Activated CD4-positive, alpha-beta T cell treated with anti-CD3 and anti-CD28 coated beads for 48 hours (primary cell): ENCODE data around the gene ZNF521.
"Not testable (repeated sequence)": the region's sequence is repeated elsewhere in the genome, so short reads cannot be mapped to it uniquely, and the experiment has no call there.

Experiments
- DNase-seq: peaks from one replicate; pipeline ENCODE4 v3.0.0-alpha.2; 2020

ZNF521 gene

DNA sequence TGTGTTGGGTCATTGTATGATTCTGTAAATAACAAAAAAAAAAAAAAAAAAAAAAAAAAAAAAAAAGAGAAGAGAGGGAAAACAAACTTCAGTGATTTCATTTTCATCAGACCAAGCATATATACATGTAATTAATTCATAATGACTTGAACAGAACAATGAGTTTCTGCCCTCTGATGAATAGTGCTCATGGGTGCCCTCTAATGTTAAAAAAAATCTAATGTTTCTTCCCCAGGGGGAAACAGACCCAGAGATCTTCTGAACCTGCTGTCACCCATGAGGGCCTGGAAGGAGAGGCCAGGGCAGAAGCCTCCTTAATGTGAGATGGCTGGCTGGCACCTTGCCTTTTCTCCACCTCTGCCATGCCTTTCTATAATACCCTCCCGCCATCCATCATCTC, 289.2 kb downstream of the ZNF521 start:
- no peak for DNase-seq

GRCh38 chr18:25061395-25061794, 290.6 kb downstream of the ZNF521 start:
- no peak for DNase-seq

DNA sequence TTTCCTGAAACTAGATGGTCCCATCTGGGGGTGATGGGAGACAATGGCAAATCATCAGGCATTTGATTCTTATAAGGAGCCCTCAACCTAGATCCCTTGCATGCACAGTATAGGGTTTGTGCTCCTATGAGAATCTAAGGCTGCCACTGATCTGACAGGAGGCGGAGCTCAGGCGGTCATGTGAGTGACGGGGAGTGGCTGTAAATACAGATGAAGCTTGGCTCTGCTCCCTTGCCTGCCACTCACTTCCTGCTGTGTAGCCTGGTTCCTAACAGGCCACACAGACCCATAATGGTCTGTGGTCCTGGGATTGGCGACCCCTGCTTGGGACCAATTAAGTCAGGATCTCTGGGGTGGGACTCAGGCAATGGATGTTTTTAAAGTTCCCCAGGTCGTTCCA, 293.4 kb downstream of the ZNF521 start:
- no peak for DNase-seq

DNA sequence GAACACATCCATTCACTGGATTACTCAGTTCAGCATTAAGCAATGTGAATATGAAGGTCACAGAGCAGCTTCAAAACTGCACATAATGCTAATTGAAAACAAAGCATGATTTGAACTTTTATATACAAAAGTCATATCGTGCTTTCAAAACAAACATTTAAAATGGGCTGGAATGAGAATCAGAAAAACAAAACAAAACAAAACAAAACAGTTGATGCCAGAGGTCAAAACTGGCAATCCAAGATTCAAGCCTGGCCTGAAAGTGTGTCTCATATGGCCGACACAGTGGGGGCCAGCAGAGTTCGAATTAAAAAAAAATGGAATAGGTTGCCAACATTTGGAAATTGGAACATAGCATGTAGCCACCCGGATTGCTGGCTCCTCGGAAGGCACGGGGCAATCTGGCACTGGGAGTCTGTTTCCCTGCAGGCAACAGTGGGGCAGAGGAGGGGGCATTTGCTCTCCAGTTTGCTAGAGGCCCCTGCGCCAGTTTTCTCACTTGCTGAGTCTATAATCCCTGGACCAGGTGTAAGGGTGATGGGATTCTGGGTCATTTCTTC, 294.4 kb downstream of the ZNF521 start:
- no peak for DNase-seq

DNA sequence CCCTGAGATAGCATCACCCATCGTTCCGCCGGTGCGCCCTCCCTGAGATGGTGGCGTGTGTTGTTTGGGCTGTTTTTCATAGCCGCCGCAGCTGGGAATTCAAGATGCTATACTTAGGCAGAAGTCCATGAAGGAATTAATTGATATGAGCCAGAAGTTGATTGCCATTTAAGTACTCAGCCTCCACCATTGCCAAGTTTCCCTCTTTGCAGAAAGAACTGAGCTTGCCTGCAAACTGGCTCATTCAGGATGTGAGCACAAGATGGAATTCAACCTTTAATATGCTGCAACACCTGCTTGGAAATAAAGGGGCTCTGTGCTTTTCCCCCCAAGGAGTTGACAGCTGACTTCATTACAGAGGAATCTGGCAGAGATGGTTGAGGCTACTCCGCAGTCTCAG, 295.5 kb downstream of the ZNF521 start:
- no peak for DNase-seq

- DNase-seq, result no peak
These were observed 296.9 kb downstream of the ZNF521 start for GRCh38 chr18:25055076-25055475.

GRCh38 chr18:25053466-25053865, 298.5 kb downstream of the ZNF521 start:
- DNase-seq, result no peak

DNA sequence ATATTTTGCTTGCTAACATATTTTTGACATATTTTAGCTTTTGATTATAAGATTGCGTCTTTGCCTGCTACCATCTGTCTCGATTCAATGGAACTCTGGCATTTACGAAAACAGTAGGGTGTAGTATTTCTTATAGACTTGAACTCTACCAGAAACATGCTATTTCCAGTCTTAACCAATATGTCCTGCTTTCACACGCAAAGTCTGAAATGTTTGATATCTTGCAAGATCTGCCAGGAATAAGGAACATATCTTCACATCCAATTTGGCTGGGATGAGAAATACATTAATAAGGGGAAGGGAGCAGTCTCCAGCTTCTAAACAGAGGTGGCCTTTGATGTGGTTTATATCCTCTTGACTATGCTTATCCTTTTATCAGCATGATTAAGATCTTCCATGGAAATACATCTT, 299.4 kb downstream of the ZNF521 start:
- DNase-seq, result no peak

DNA sequence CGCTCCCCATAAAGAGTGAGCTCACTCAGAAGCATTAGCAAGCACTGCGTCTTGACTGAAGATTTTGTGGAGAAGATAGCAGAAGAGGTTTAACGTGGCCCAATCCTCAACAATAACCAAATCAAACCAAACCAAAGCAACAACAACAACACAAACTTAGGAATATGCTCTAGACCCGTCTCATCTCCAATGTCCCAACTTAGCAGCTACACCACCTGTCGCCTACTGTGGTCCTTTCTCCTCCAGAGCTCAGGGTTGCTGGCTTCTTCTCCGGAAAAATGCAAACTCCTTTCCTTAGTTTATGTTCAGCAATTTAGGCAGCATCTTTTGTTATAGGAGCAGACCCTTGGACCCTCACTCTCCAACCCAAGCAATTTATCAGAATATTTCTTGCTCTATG, 301.4 kb downstream of the ZNF521 start:
- DNase-seq, result no peak

GRCh38 chr18:25047983-25048382, 304.0 kb downstream of the ZNF521 start:
- no peak for DNase-seq

GRCh38 chr18:25047421-25047820, 304.5 kb downstream of the ZNF521 start:
- DNase-seq, result no peak

GRCh38 chr18:25044694-25045093, 307.3 kb downstream of the ZNF521 start:
- no peak for DNase-seq

DNA sequence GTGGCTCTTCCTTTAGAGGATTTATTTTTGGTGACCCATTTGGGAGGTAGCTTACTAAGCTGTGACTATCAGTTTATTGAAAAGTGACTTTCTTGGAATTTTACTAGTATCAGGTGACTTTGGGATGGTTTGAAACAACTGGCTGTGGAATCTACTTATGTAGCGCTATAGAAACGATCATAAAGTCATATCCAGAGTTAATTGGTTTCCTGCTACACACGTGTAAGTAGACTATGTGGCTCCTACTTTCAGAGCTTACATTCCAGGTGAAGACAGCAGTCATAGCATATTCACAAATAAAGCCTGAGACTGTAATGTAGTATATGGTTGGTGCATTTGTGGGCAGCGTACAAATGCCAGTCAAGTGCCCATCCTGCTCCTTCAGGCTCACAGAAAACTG, 308.9 kb downstream of the ZNF521 start:
- no peak for DNase-seq

DNA sequence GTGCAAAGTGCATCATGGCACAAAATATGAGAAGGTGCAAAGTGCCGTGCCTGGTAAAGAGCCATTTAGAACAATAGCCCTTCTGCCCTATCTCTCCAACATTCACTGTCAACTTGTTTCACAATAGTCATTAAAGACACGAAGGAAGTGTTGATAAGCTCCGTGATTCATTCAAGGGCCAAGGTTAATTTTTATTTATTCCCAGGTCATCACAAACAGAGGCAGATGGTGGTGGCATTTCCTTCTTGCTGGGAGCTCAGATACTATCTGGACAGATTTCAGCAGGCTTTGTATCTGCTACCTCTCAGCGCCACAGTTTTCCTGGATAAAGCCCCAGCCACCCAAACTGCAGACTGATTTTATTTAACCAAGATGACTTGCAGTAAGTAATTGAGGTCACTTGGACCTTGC, 309.3 kb downstream of the ZNF521 start:
- no peak for DNase-seq

DNA sequence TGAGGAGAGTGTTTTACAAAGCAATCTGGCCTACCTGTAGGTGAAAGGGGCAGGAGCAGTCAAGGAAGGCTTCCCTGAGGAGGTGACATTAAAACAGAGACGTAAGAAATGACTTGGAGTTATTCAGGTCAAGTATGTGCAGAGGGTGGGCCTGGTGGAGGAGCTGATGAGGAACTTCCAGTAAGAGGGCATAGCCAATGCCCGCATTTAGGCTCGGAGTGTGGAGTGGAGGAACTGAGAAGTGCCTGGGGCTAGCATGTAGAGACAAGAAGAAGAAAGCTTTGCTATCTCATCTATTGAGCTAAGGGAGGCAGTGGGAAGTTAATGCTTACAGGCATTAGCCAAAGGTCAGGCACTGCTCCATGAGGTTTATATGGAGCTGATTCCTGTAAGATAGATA, 312.2 kb downstream of the ZNF521 start:
- no peak for DNase-seq

- DNase-seq, result no peak
These were observed 313.7 kb downstream of the ZNF521 start for GRCh38 chr18:25038261-25038660.

DNA sequence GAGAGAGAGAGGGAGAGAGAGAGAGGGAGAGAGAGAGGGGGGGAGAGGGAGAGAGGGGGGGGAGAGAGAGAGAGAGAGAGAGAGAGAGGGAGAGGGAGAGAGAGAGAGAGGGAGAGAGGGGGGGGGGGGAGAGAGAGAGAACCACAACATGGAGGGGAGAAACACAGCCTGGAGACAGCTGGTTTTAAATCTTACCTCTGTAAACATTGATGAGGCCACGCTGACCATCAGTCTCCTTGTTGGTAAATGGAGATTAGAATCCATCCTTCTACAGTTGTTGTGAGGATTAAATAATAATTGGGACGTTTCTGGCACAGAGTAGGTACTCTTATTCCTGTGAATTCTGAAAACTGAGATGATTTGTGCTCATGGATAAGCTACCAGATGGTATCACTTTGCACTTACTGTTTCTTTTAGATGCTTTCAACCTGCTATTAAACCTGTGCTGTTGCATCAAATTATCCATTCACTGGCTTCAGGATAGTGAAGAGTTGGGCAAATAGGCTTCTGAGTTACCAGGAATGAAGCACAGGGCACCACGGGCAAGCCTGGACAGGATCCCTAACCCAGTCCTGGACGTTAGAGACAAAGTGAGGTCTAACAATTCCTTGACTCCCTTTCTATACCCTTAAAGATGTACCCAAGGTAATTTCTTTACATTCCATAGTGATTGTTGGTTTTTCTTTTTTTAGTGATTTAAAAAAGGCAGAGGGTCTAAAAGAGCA, 318.1 kb downstream of the ZNF521 start:
- DNase-seq, result no peak

DNA sequence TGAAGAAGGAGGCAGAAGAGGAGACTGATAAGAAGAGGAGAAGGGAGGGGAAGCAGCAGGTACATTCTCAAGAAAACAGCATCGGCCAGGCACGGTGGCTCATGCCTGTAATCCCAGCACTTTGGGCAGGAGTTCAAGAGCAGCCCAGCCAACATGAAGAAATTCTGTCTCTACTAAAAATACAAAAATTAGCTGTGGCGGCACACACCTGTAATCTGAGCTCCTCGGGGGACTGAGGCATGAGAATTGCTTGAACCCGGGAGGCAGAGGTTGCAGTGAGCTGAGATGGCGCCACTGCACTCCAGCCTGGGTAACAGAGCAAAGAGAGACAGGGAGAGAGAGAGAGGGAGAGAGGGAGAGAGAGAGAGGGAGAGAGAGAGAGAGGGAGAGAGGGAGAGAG, 318.8 kb downstream of the ZNF521 start:
- DNase-seq, result not testable (repeated sequence)

DNA sequence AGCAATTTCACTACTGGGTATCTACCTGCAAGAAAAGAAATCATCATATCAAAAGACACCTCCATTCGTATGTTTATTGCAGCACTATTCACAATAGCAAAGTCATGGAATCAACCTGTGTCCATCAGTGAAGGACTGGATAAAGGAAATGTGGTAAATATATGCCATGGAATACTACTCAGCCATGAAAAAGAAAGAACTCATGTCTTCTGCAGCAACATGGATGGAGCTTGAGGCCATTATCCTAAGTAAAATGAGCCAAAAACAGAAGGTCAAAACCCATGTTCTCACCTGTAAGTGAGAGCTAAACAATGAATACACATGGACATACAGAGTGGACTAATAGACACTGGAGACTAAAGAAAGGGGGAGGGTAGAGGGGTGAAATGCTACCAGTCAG, 322.2 kb downstream of the ZNF521 start:
- DNase-seq, result no peak

DNA sequence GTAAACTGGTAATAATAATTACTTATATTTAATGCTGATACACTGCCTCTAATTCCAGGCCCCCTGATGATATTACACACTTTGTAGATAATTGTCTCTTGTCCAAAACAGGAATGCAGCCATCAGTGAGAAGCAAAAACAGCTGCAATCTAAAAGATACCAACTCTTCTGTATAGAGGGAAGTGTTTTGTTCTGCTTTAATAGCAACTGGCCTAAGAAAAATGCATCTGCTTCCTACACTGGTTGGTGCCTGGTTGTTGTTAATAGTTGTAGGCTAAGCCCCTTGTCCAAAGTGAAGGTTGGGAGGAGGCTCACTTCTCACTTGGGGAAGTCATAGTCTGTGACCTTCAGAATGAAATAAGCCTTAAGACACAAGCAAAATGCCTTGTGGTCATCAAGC, 332.0 kb downstream of the ZNF521 start:
- no peak for DNase-seq

- DNase-seq, result no peak
These were observed 332.7 kb downstream of the ZNF521 start for GRCh38 chr18:25019086-25019860.

DNA sequence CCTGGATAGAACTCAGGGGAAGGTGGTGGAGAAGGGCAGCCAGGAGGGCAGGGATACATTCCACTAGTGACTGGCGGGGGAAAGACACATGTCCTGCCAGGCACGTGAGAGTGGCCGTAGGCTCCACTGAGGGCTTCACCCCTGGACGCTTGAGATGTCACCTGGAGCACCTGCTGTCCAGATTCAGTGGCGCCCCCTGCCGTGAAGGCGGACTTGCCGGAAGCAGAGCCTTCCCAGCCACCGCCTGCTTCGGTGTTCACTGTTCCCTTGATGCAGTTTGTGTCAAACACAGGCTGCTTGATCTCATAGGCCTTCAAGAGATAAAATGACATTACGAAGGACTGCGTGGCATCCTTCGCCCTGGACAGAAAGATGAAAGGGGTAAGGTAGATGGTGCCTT, 335.3 kb downstream of the ZNF521 start:
- DNase-seq, result no peak

DNA sequence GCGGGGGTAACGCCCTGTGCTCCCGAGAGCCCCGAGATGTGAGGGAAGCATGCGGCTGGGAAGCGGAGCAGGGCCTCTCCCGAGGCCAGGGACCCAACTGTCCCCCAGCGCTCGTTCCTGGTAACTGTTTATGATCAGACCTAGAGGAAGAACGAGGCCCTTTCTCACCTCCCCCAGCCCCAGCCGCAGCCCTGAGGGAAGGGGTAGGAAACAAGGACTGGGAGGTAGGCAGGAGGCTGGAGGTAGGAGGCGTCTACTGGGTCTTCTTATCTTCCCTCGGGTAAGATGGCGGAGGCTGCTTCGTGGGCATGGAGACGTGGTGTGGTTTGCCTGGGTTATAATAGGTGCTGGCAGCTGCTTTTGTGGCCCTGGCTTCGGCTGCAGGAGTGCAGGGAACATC, 335.8 kb downstream of the ZNF521 start:
- no peak for DNase-seq
